ENCODE data around the gene ARPC5L. TPM values are rescaled to one million over a fixed set of nuclear protein-coding genes. Genes with fewer than 3 reads are reported as not detected.

Gene ARPC5L
- total and polyA plus RNA-seq, 2 of the 8 experiments (the other 6 are each of a cell fraction or from before 2014, with no cell fraction given) = 34.1 to 50.6 TPM

DNA sequence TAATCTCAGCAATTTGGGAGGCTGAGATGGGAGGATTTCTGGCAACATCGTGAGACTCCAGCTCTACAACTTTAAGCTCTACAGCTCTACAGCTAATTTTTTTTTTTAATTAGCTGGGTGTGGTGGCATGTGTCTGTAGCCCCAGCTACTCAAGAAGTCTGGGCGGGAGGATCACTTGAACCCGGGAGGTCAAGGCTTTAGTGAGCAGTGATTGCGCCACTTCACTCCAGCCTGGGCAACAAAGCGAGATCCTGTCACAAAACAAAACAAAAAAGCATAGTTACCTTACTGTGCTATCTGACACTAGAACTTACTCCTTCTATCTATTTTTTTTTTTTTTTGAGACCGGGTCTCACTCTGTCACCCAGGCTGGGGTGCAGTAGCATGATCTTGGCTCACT, 15.0 kb upstream of the ARPC5L start:
- Histone ChIP-seq H2BK12ac (ENCODE audit: low read depth, low read length) (no peak overlapping the region), H4K8ac (ENCODE audit: extremely low read depth, insufficient read depth, low read length) (no peak overlapping the region), H3K79me1 (ENCODE audit: low read depth, low read length) (no peaks in the 10 kb centered on the region), H3K9ac (replicated peaks in 1 of 4; ENCODE audit: extremely low read depth in 1 of 4, low read depth in 3 of 4, low read length in 3 of 4) (no peak overlapping the region), H3K23ac (ENCODE audit: insufficient read length) (no peak overlapping the region), H3K14ac (ENCODE audit: insufficient read length) (no peak overlapping the region), H4K91ac (replicated peaks; ENCODE audit: insufficient read length, low read length) (no peak overlapping the region), H2AFZ (ENCODE audit: low read length) (no peak overlapping the region), H2BK15ac (ENCODE audit: low read length) (no peak overlapping the region), H3K36me3 (ENCODE audit: control insufficient read depth in 2 of 4, insufficient read depth in 4 of 4, low read length in 3 of 4) (no peaks in the 10 kb centered on the region), H3K4me1 (replicated peaks in 1 of 4; ENCODE audit: control insufficient read depth in 3 of 4, insufficient read depth in 4 of 4, low read length in 3 of 4) (no peaks in the 10 kb centered on the region), H2AK5ac (ENCODE audit: low read depth, low read length) (no peak overlapping the region), H3K79me2 (ENCODE audit: control insufficient read depth in 1 of 2, insufficient read depth in 2 of 2, low read length in 2 of 2) (no peaks in the 10 kb centered on the region), H3K4me3 (ENCODE audit: extremely low read depth in 1 of 4, insufficient read depth in 2 of 4, low read depth in 3 of 4, low read length in 4 of 4) (no peak overlapping the region), H3K4me2 (ENCODE audit: insufficient read depth in 1 of 2, low read depth in 2 of 2, low read length in 2 of 2) (no peak overlapping the region), H3K9me3 (ENCODE audit: insufficient read depth in 2 of 2, low read depth in 1 of 2, low read length in 1 of 2) (no peaks in the 10 kb centered on the region), H2BK20ac (ENCODE audit: low read length) (no peak overlapping the region), H4K20me1 (replicated peaks in 1 of 2; ENCODE audit: control insufficient read depth in 1 of 2, insufficient read depth in 2 of 2, low read length in 2 of 2) (no peaks in the 10 kb centered on the region), H3K56ac (replicated peaks; ENCODE audit: insufficient read length, low read depth, low read length) (no peak overlapping the region), H3K27ac (ENCODE audit: low read depth, low read length) (no peak overlapping the region), H2BK120ac (replicated peaks; ENCODE audit: low read depth, low read length) (no peak overlapping the region), H3K27me3 (replicated peaks in 1 of 4; ENCODE audit: control insufficient read depth in 3 of 4, extremely low read depth in 1 of 4, insufficient read depth in 3 of 4, low read length in 3 of 4) (no peaks in the 10 kb centered on the region), H3K4ac (replicated peaks; ENCODE audit: insufficient read length, low read depth, low read length) (no peak overlapping the region), H2BK5ac (ENCODE audit: low read depth, low read length) (no peak overlapping the region), H3K18ac (ENCODE audit: extremely low read depth, low read length) (no peak overlapping the region), H3K23me2 (ENCODE audit: low read depth, low read length) (no peaks in the 10 kb centered on the region), H4K5ac (ENCODE audit: insufficient read length, low read depth, low read length) (no peak overlapping the region)
- CTCF ChIA-PET (ENCODE audit: partially characterized antibody) = interaction anchor here (28.4 to 65.2 kb wide), 3 partner anchors 3 to 70 kb away, joined by 1300 to 1529 read pairs (median 1529); partner anchors contain the start of genes ARPC5L, NR6A1, OLFML2A and RPL35
- DNase-seq (ENCODE audit: low read depth in 1 of 2, low spot score in 2 of 2) (no peak), FAIRE-seq (no peak)
- WGBS, 2 experiments (ENCODE audit: extremely low coverage in 1 of 2, insufficient coverage in 1 of 2, insufficient read length in 1 of 2, insufficient replicate concordance in 2 of 2, low coverage in 1 of 2, low lambda C conversion rate in 2 of 2, missing lambda C conversion rate in 1 of 2) = 90% methylated on average over 6 of the region's 6 CpGs; no CpG with 5 or more reads in 1 of the 2 experiments
- POLR2A ChIA-PET (ENCODE audit: partially characterized antibody) = interaction anchor here (0.7 to 2.4 kb wide), 3 partner anchors 9 to 32 kb away, joined by 3 to 11 read pairs (median 6); partner anchors contain the start of genes ARPC5L and RPL35
- TF ChIP-seq POU5F1 (IDR thresholded peaks at IDR 0.05; ENCODE audit: low read depth, low read length) = no peak
- no peak for TF ChIP-seq ZNF274 (IDR thresholded peaks at IDR 0.05; ENCODE audit: borderline replicate concordance, extremely low read depth, low read length)
- TF ChIP-seq NRF1 (IDR thresholded peaks at IDR 0.05; ENCODE audit: low read depth, low read length) = no peak
- no peak for TF ChIP-seq BACH1 (IDR thresholded peaks at IDR 0.05; ENCODE audit: low read length)
- TF ChIP-seq SIRT6 (IDR thresholded peaks at IDR 0.05; ENCODE audit: low read length) = no peak
- no peak for TF ChIP-seq TAF7 (optimal IDR thresholded peaks at IDR 0.05; ENCODE audit: borderline replicate concordance, low read depth, low read length)
- TF ChIP-seq, protein P1, sequence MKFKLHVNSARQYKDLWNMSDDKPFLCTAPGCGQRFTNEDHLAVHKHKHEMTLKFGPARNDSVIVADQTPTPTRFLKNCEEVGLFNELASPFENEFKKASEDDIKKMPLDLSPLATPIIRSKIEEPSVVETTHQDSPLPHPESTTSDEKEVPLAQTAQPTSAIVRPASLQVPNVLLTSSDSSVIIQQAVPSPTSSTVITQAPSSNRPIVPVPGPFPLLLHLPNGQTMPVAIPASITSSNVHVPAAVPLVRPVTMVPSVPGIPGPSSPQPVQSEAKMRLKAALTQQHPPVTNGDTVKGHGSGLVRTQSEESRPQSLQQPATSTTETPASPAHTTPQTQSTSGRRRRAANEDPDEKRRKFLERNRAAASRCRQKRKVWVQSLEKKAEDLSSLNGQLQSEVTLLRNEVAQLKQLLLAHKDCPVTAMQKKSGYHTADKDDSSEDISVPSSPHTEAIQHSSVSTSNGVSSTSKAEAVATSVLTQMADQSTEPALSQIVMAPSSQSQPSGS (IDR thresholded peaks at IDR 0.05; ENCODE audit: low read length) = no peak
- no peak for TF ChIP-seq SUZ12 (IDR thresholded peaks at IDR 0.05; ENCODE audit: low read length)
- TF ChIP-seq GABPA (IDR thresholded peaks at IDR 0.05; ENCODE audit: borderline replicate concordance, insufficient read depth, low read length) = no peak
- no peak for TF ChIP-seq PHF8 (conservative IDR thresholded peaks at IDR 0.05; ENCODE audit: low read depth, low read length)
- no peak for TF ChIP-seq BRCA1 (IDR thresholded peaks at IDR 0.05; ENCODE audit: low read depth, low read length)
- TF ChIP-seq CEBPB (IDR thresholded peaks at IDR 0.05; ENCODE audit: low read depth, low read length) = no peak

Measured in H1 (cell line).